Caki2 (cell line): Measurements from ENCODE around the gene GMPPB. TPM values are rescaled to one million over a fixed set of nuclear protein-coding genes. Genes with fewer than 3 reads are reported as not detected.

ENCODE experiments used
- DNase-seq: peaks from one replicate; pipeline ENCODE4 v3.0.0-alpha.2; 2015; ENCODE audit warnings: low read depth
- in situ Hi-C: cut with HindIII; loops from 2 replicates; pipeline ENCODE4 v1.10.0; 2016; ENCODE audit warnings: low sequenced_read_pairs, low pct_unique_long_range_greater_than_20kb, mixed read lengths
- total RNA-seq: library from RNA; depleted of rRNA; stranded (reverse); fragments of >200 nt; shearing (Covaris generic); gene quantifications from 2 replicates; pipeline ENCODE4 v1.2.3, GENCODE V29; 2014; ENCODE audit warnings: low replicate concordance

GMPPB gene
- total RNA-seq, 1 experiment from 2014 or later, result 35.9 TPM

DNA sequence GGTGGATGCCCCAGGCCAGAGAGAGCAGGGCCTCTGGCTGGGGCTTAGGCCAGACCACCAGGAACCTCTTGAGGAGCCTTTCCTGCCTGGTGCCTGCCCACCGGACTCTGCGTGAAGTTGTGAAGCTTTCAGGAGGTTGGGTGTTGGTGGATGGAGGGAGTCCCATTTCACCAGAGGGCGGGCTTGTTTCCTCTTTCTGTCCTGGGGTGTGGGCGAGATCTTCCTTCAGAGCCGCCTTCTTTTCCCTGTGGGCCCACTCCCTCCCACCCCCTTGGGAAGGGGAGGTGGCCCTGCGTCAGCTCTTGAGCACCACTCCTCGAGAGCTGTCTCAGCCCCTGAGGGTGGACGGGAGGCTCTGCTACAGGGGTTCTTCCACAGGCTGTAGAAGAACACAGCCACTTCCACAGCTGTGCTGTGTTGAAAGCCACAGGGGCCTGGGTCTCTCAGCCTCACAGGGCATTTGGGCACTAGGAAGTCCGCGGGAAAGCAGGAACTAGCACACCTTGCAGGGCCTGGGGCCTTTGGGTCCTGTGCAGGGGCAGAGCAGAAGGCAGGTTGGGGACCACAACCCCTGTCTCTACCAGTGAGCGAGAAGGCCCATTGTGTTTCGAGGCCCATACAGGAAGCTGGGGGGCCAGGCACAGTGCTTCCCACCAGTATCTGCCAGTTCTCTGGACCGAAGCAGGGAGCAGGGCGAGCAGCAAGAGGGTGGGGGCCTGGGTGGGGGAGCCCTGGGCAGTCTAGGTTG lies 6.4 kb downstream of the GMPPB start:
- no peak for DNase-seq
- in situ Hi-C loops, result no loop called here

DNA sequence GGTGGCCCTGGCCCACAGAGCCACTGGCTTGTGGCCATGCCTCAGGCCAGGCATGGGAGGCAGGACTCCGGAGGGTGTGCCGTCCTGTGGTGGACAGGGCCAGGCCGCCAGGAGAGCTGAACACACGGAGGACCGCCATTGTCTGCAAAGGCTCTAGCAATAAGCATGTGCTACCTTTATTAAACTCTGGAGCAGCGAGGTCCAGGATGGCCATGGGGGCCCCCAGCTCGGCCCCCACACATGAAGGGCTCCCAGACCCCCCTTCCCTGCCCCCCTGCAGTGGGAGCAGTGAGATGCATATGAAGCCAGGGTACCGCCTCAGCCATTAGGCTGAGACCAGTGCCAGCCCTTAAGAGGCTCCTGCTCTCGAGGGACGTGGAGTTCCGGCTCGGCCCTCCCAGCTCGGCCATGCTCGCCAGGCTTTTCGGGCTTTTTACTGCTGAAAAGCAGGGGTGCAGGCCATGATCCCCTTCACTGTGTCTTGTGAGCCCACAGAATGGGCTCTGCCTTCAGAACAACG lies 7.0 kb downstream of the GMPPB start:
- in situ Hi-C loops, result no loop called here
- no peak for DNase-seq

DNA sequence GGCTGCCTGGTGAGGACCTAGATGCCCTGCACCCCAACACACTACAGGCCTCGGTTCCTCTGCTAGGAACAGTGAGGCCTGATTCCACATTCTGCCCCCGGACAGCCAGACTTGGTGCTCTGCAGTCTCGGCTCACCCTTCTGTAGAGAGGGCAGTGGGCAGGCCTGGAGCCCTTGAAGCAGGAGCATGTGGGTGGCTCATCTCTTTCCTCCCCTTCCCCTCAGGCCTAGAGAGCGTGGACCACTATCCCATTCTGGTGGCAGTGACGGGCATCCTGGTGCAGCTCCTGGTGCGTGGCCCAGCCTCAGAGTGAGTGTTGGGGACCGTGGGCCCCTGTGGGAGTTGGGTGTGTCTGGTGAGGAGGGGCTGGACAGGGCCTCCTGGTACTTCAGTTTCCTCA lies 7.6 kb downstream of the GMPPB start:
- in situ Hi-C loops, result no loop called here
- DNase-seq, result no peak

- DNase-seq, result no peak
- in situ Hi-C loops, result no loop called here
Measured at GRCh38 chr3:49715611-49716121, 8.1 kb downstream of the GMPPB start.

DNA sequence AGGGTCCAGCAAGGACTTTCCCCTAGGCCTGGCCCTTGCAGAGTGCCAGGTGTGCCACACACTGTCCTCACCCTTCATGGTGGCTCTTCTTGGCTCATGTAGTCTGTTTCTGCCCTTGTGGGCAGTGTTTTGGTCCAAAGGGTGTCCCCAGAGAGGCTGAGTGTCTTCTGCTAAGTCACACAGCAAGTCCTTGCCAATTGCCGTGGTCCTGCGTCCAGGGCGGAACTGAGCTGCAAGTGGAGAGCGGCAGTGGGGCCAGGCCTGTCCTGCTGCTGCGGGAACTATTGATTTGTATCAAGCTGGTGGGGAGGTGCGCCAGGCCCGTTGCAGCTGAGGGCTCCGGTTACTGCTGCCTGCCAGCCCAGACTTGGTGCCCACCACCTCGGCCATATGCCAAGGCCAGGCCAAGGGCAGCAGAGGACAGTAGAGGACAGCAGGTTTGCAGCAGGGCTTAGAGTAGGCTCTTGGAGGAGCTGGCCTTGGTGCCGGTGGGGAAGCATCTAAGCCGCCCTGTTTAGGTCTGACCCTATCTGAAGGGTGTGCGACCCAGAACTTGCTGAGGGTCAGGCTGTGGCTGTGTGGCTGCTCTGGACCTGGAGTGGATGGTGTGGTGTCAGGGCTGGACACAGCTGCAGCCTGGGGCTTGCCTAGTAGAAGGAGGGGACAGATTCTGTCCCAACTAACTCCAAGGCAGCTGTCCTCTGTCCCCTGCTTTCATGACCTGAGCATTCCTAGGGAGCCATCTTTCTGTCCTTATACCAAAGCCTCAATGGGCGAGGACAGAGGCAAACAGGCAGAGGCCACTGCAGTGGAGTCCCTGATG lies 8.8 kb downstream of the GMPPB start:
- in situ Hi-C loops, result no loop called here
- DNase-seq, result no peak

DNA sequence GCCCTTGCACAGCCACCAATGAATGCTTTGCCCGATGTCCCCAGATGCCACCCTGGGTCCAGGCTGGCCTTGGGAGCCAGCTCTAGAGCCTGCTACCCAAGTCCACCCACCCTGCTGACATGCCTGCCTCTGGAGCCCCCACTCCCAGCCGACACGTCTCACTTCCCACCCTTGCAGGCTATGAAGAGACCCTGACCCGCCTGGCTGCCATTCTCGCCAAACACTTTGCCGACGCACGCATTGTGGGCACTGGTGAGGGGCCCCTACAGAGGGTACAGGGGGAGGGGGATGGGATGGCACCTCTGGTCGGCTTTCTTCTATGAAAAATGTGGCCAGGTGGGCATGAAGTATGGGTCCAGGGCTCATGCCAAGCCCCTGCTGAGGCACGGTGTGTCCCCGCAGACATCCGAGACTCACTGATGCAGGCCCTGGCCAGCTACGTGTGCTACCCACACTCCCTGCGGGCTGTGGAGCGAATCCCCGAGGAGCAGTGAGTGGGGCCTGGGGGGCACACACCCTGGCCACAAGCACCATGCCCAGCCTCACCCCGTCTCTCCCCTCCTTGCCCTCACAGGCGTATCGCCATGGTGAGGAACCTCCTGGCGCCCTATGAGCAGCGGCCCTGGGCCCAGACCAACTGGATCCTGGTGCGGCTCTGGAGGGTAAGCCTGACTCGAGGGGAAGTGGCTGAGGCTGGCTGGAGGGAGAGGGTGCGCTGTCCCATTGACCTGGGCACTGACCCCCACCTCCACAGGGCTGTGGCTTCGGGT lies 10.2 kb downstream of the GMPPB start:
- in situ Hi-C loops, result no loop called here
- no peak for DNase-seq

DNA sequence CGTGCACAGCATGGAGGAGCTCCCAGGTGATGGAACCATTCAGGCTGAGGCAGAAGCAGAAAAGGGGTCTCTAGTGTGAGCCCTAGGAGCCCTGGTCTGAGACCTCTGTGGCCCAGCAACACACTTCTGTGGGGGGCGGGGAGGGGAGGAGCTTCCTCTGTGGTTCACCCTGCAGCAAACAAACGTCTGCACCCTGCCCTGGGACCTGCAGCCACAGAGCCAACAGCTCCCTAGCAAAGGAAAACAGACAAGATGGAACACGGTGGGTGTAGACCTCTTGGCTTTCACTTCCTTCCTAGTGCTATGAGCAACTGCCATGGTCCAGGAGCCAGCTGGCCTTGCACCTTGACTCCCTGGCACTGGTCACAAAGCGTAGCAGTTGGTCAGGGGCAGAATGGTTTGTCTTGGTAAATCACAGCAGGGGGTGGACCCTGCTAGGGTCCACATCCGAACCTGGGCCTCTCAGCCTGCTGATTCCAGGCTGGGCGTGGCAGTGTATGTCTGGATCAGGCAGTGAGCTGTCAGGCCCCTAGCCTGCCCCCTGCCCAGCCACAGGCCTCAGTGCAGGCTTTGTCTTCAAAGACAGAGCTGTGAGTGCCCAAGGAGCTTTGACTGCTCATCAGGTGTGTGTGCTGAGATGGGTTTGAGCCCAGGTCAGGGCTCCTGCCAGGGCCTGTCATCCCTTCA lies 11.0 kb downstream of the GMPPB start:
- no peak for DNase-seq
- in situ Hi-C loops, result no loop called here

DNA sequence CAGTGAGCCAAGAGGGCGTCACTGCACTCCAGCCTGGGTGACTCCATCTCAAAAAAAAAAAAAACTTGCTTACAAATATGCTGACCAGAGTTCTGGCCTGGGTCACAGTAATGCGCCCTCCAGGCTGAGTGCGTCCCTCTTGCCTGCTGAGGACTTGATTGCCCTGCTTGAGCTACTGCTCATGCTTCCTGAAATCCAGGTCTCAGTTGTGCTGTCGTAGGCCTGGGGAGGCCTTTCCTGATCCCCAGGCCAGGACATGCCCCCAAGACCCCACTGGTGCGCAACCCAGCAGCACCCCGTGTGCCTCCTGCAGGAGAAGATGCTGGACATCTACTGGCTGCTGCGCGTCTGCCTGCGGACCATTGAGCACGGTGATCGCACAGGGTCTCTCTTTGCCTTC lies 11.6 kb downstream of the GMPPB start:
- DNase-seq, result no peak
- in situ Hi-C loops, result no loop called here

- in situ Hi-C loops, result no loop called here
Measured at GRCh38 chr3:49711489-49711888, 12.3 kb downstream of the GMPPB start.

DNA sequence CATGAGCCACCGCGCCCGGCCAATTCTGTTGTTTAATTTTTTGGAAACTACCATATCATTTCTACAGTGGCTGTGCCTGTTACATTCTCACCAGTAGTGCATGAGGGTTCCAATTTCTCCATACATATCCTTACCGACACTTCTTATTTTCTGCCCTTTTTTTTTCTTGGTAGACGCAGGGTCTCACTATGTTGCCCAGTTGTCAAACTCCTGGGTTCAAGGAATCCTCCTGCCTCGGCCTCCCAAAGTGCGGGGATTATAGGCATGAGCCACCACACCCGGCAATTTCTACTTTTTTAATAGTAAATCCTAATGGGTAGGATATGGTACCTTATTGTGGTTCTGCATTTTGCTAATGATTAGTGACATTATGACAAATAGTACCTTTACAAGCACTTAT lies 13.9 kb downstream of the GMPPB start:
- in situ Hi-C loops, result no loop called here
- no peak for DNase-seq

More at GRCh38 chr3:49711489-49711888, 12.3 kb downstream of the GMPPB start:
- DNase-seq, result no peak

DNA sequence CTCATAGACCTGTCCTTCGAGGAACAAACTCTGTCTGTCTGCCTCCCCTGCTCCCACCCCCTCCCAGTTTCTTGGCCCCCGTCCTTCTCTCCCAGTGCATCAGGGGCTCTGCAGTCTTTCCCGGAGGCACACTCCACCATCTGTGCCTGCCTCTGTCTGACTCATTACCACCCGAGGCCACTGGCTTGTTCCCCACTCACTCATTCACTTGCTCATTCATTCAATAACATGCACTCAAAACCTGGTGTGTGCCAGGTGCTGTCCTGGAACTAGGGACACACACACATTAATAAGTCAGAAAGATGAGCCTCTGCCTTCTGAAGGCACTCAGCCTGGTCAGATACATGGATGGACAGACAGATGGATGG lies 16.7 kb downstream of the GMPPB start:
- in situ Hi-C loops, result no loop called here
- DNase-seq, result no peak

GRCh38 chr3:49706456-49707112 lies 17.2 kb downstream of the GMPPB start:
- in situ Hi-C loops, result no loop called here
- DNase-seq, result no peak

GRCh38 chr3:49705390-49705960 lies 18.3 kb downstream of the GMPPB start:
- DNase-seq, result no peak
- in situ Hi-C loops, result no loop called here

DNA sequence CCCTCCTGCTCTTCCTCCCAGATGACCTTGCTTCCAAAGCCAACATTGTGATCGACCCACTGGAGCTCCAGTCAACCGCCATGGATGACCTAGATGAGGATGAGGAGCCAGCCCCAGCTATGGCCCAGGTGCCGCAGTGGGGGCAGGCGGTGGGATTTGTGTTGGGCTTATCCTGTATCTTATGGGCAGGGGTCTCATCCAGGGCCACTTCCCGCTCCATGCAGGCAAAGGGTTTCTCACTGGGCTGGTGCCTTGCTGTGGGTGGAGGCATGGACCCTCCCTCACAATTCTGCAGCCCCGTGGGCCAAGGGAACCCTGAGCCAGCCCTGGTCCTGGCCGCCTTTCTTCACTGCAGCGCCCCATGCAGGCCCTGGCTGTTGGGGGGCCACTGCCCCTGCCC lies 19.1 kb downstream of the GMPPB start:
- in situ Hi-C loops, result no loop called here

GRCh38 chr3:49703956-49704355 lies 19.8 kb downstream of the GMPPB start:
- in situ Hi-C loops, result no loop called here
- no peak for DNase-seq

More for the DNA sequence above, 19.1 kb downstream of the GMPPB start:
- no peak for DNase-seq

DNA sequence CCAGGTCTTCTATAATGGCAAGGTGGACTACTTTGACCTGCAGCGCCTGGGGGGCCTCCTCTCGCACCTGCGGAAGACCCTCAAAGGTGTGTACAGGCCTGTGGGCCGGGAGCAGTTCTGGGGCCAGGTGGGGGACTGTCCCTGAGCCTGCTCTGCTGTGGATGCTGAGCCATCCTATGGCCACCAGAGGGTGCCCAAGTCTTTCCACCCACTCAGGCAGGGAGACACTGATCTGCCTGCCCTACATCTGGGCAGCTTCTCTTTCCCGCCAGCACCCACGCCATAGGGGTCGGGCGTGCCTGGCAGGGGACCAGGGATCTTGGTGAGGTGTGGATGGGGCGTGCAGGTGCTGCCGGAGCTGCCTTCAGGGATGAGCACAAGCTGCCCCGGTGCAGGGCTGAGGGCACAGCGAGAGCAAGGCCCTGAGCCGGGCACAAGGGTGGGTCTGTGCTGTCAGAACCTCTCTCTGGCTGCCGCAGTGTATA lies 20.3 kb downstream of the GMPPB start:
- in situ Hi-C loops, result no loop called here
- peak; percentile 40 for DNase-seq

DNA sequence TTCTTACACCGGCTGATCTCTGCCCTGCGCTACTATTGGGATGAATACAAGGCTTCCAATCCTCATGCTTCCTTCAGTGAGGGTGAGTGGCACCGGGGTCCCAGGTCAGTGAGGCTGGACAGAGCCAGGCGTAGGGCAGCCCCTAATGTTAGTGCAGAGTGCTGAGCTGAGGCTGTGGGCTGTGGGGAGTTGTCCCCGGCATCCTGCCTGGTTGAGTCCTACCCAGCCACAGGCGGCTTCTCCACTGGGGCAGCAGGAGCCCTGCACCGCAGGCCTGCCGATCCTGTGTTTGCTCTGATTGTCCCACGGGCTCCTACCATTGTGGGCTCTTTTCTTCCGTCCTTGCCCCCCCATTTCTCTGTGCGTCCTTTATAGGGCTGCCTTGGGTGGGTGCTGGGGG lies 21.1 kb downstream of the GMPPB start:
- DNase-seq, result no peak
- in situ Hi-C loops, result no loop called here
